ENCODE data around the gene P2RY2. TPM values are rescaled to one million over a fixed set of nuclear protein-coding genes. Genes with fewer than 3 reads are reported as not detected.
"Not testable (repeated sequence)": the region's sequence is repeated elsewhere in the genome, so short reads cannot be mapped to it uniquely, and the experiment has no call there.

The P2RY2 gene
- total RNA-seq, 1 donor from 2014 or later: 4.2 TPM

GRCh38 chr11:73228268-73229134, 10.4 kb downstream of the P2RY2 start:
- Histone ChIP-seq H3K4me3 (ENCODE audit: low read depth, low read length) (no peak overlapping the region), H3K27me3 (ENCODE audit: control insufficient read depth, insufficient read depth, low read length) (no peaks in the 10 kb centered on the region), H3K36me3 (ENCODE audit: control insufficient read depth, insufficient read depth, low read length) (no peaks in the 10 kb centered on the region)
- DNase-seq (ENCODE audit: low read depth): no peak
- TF ChIP-seq CTCF (IDR thresholded peaks at IDR 0.05; ENCODE audit: insufficient read depth, low read length, poor library complexity, severe bottlenecking): no peak

GRCh38 chr11:73229321-73229895, 11.3 kb downstream of the P2RY2 start:
- no peak for TF ChIP-seq CTCF (IDR thresholded peaks at IDR 0.05; ENCODE audit: insufficient read depth, low read length, poor library complexity, severe bottlenecking)
- no peak for DNase-seq (ENCODE audit: low read depth)
- Histone ChIP-seq H3K27me3 (ENCODE audit: control insufficient read depth, insufficient read depth, low read length) (no peaks in the 10 kb centered on the region), H3K36me3 (ENCODE audit: control insufficient read depth, insufficient read depth, low read length) (no peaks in the 10 kb centered on the region), H3K4me3 (ENCODE audit: low read depth, low read length) (no peak overlapping the region)

GRCh38 chr11:73229896-73230875, 12.1 kb downstream of the P2RY2 start:
- Histone ChIP-seq H3K4me3 (ENCODE audit: low read depth, low read length) (no peak overlapping the region), H3K27me3 (ENCODE audit: control insufficient read depth, insufficient read depth, low read length) (no peaks in the 10 kb centered on the region), H3K36me3 (ENCODE audit: control insufficient read depth, insufficient read depth, low read length) (no peaks in the 10 kb centered on the region)
- TF ChIP-seq CTCF (IDR thresholded peaks at IDR 0.05; ENCODE audit: insufficient read depth, low read length, poor library complexity, severe bottlenecking): no peak
- no peak for DNase-seq (ENCODE audit: low read depth)

- no peak for TF ChIP-seq CTCF (IDR thresholded peaks at IDR 0.05; ENCODE audit: insufficient read depth, low read length, poor library complexity, severe bottlenecking)
- H3K36me3 ChIP-seq (ENCODE audit: control insufficient read depth, insufficient read depth, low read length): no peaks in the 10 kb centered on the region
- H3K4me3 ChIP-seq (ENCODE audit: low read depth, low read length): no peak overlapping the region
- DNase-seq (ENCODE audit: low read depth): no peak
- H3K27me3 ChIP-seq (ENCODE audit: control insufficient read depth, insufficient read depth, low read length): no peaks in the 10 kb centered on the region
Measured at GRCh38 chr11:73230931-73231330, 12.8 kb downstream of the P2RY2 start.

- H3K36me3 ChIP-seq (ENCODE audit: control insufficient read depth, insufficient read depth, low read length); H3K27me3 ChIP-seq (ENCODE audit: control insufficient read depth, insufficient read depth, low read length); H3K4me3 ChIP-seq (ENCODE audit: low read depth, low read length); DNase-seq (ENCODE audit: low read depth): not testable (repeated sequence)
Measured at GRCh38 chr11:73232487-73232886, 14.4 kb downstream of the P2RY2 start.

- TF ChIP-seq CTCF (IDR thresholded peaks at IDR 0.05; ENCODE audit: insufficient read depth, low read length, poor library complexity, severe bottlenecking): no peak
- H3K4me3 ChIP-seq (ENCODE audit: low read depth, low read length): no peak overlapping the region
- no peaks in the 10 kb centered on the region for H3K27me3 ChIP-seq (ENCODE audit: control insufficient read depth, insufficient read depth, low read length)
- DNase-seq (ENCODE audit: low read depth): no peak
- no peaks in the 10 kb centered on the region for H3K36me3 ChIP-seq (ENCODE audit: control insufficient read depth, insufficient read depth, low read length)
Measured at GRCh38 chr11:73233211-73233610, 15.1 kb downstream of the P2RY2 start.

All from kidney epithelial cell (primary cell).